Measurements from ENCODE around the gene TMEM63C. TPM values are rescaled to one million over a fixed set of nuclear protein-coding genes. Genes with fewer than 3 reads are reported as not detected.

Gene TMEM63C
- total and polyA plus RNA-seq, 2 donors (not counting 3 experiments of a cell fraction or from before 2014, with no cell fraction given) = not detected

DNA sequence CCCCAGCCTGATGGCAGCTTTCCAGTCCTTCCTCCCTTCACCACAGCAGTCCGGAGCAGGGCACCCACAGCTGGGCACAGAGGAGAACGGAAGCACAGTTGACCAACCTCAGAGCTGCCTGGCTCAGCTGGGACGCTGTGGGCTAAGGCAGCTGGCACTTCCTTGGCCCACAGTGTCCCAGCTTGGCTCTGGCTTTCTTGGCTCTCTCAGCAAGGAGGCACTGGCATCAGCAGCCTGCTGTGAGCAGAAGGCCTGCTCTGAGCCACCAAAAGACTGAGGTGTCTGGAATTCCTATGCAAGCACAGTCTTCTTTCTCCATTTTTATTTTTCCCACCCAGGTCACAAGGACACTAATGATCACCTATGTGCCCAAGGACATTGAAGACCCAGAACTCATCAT lies 56.8 kb downstream of the TMEM63C start:
- Histone ChIP-seq H3K27me3 (ENCODE audit: control insufficient read depth in 2 of 2, insufficient read depth in 2 of 2, low read length in 2 of 2) (no peaks in the 10 kb centered on the region), H3K4me1 (ENCODE audit: control insufficient read depth, extremely low read depth, insufficient read depth, low read length) (no peaks in the 10 kb centered on the region), H3K27ac (ENCODE audit: insufficient read depth, low read depth, low read length) (no peak overlapping the region), H3K36me3 (ENCODE audit: control insufficient read depth in 2 of 2, extremely low read depth in 1 of 2, insufficient read depth in 2 of 2, low read length in 2 of 2) (no peaks in the 10 kb centered on the region), H3K9ac (replicated peaks; ENCODE audit: extremely low read depth, insufficient read depth, low read length) (no peak overlapping the region), H3K4me2 (ENCODE audit: insufficient read depth, low read length) (no peak overlapping the region), H2AFZ (ENCODE audit: low read depth, low read length) (no peak overlapping the region), H3K9me3 (replicated peaks; ENCODE audit: control insufficient read depth, insufficient read depth, low read length) (no peaks in the 10 kb centered on the region), H3K4me3 (replicated peaks in 1 of 3; ENCODE audit: insufficient read depth in 1 of 3, low read depth in 1 of 3, low read length in 3 of 3) (no peak overlapping the region), H3K9me1 (replicated peaks; ENCODE audit: control insufficient read depth, extremely low read depth, insufficient read depth, low read length) (no peaks in the 10 kb centered on the region), H4K20me1 (replicated peaks; ENCODE audit: control insufficient read depth, extremely low read depth, insufficient read depth, low read length) (no peaks in the 10 kb centered on the region), H3K79me2 (ENCODE audit: control insufficient read depth, insufficient read depth, low read length) (no peaks in the 10 kb centered on the region)
- BruUV-seq (replicated peaks) = no TSS peak
- ChIA-PET POLR2A (no interaction called here), CTCF (interaction anchor here (1.1 to 1.2 kb wide), 2 partner anchors 78 to 87 kb away, joined by 4 read pairs; no protein-coding TSS in a partner anchor)
- no peak for DNase-seq (ENCODE audit: low read depth, low spot score)
- TF ChIP-seq, protein P1, sequence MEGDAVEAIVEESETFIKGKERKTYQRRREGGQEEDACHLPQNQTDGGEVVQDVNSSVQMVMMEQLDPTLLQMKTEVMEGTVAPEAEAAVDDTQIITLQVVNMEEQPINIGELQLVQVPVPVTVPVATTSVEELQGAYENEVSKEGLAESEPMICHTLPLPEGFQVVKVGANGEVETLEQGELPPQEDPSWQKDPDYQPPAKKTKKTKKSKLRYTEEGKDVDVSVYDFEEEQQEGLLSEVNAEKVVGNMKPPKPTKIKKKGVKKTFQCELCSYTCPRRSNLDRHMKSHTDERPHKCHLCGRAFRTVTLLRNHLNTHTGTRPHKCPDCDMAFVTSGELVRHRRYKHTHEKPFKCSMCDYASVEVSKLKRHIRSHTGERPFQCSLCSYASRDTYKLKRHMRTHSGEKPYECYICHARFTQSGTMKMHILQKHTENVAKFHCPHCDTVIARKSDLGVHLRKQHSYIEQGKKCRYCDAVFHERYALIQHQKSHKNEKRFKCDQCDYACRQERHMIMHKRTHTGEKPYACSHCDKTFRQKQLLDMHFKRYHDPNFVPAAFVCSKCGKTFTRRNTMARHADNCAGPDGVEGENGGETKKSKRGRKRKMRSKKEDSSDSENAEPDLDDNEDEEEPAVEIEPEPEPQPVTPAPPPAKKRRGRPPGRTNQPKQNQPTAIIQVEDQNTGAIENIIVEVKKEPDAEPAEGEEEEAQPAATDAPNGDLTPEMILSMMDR (IDR thresholded peaks at IDR 0.05; ENCODE audit: extremely low read depth in 1 of 2, insufficient read depth in 1 of 2, low read depth in 1 of 2, low read length in 2 of 2) = no peak
- TF ChIP-seq MYC (IDR thresholded peaks at IDR 0.05; ENCODE audit: low read depth, low read length) (no peak), MAX (IDR thresholded peaks at IDR 0.05; ENCODE audit: insufficient read depth, insufficient read length) (no peak), POLR2A (IDR thresholded peaks at IDR 0.05; ENCODE audit: low read depth, low read length) (no peak), FOS (IDR thresholded peaks at IDR 0.05; ENCODE audit: borderline replicate concordance, insufficient read depth, low read length) (no peak), JUN (IDR thresholded peaks at IDR 0.05; ENCODE audit: borderline replicate concordance, insufficient read depth, insufficient read length, low read depth) (no peak), EZH2 (IDR thresholded peaks at IDR 0.05; ENCODE audit: borderline replicate concordance, low read depth, low read length, severe bottlenecking) (no peak), POLR2AphosphoS5 (IDR thresholded peaks at IDR 0.05; ENCODE audit: insufficient read depth, low read depth, low read length) (no peak), GATA2 (IDR thresholded peaks at IDR 0.05; ENCODE audit: insufficient read depth, insufficient read length, low read depth, low read length) (no peak)
- intact Hi-C loops (cut with micrococcal nuclease) (no loop called here), dilution Hi-C loops (cut with MboI; ENCODE audit: extremely low pct_ligation_motif_present, low sequenced_read_pairs) (no loop called here)
- no peak for FAIRE-seq
